MM.1S (cell line): ENCODE results near the gene MOB3B.

Experiments used
- DNase-seq: peaks from one replicate; pipeline ENCODE4 v3.0.0-alpha.2; 2015
- H2AFZ ChIP-seq: fragments of 300-600 bp; sonication (generic); 2 replicates; pipeline ENCODE4 v1.6.0; 2016; ENCODE audit warnings: antibody characterized with exemption, low read length
- H3F3A ChIP-seq: fragments of 300-600 bp; sonication (generic); 2 replicates; pipeline ENCODE4 v1.6.1; 2016; ENCODE audit warnings: mild to moderate bottlenecking, antibody characterized with exemption, low read length, moderate library complexity, mixed read lengths; ENCODE audit not compliant: insufficient read depth
- H3K27ac ChIP-seq: fragments of 300-600 bp; sonication (generic); 2 replicates; pipeline ENCODE4 v1.5.1; 2016; ENCODE audit warnings: mild to moderate bottlenecking, low read length
- H3K27me3 ChIP-seq: fragments of 300-600 bp; sonication (generic); replicated peaks from 2 replicates; pipeline ENCODE4 v1.6.0; 2016; ENCODE audit warnings: low read length; ENCODE audit not compliant: insufficient read depth
- H3K36me3 ChIP-seq: fragments of 300-600 bp; sonication (generic); replicated peaks from 2 replicates; pipeline ENCODE4 v1.6.1; 2016; ENCODE audit warnings: mild to moderate bottlenecking, low read length, mixed read lengths; ENCODE audit not compliant: insufficient read depth
- H3K4me1 ChIP-seq: fragments of 300-600 bp; sonication (generic); 2 replicates; pipeline ENCODE4 v1.6.1; 2016; ENCODE audit warnings: low read length, mixed read lengths
- H3K4me2 ChIP-seq: fragments of 300-600 bp; sonication (generic); 2 replicates; pipeline ENCODE4 v1.6.0; 2016; ENCODE audit warnings: low read depth, low read length
- H3K4me3 ChIP-seq: fragments of 300-600 bp; sonication (generic); 2 replicates; pipeline ENCODE4 v1.5.1; 2016; ENCODE audit warnings: low read length, mixed read lengths
- H3K79me2 ChIP-seq: fragments of 300-600 bp; sonication (generic); 2 replicates; pipeline ENCODE4 v1.6.1; 2016; ENCODE audit warnings: mixed run types, low read length, mixed read lengths
- H3K9ac ChIP-seq: fragments of 300-600 bp; sonication (generic); 2 replicates; pipeline ENCODE4 v1.6.1; 2016; ENCODE audit warnings: low read length, mixed read lengths
- H3K9me2 ChIP-seq: fragments of 300-600 bp; sonication (generic); replicated peaks from 2 replicates; pipeline ENCODE4 v1.6.1; 2016; ENCODE audit warnings: mild to moderate bottlenecking, low read length, mixed read lengths; ENCODE audit not compliant: insufficient read depth
- H3K9me3 ChIP-seq: fragments of 300-600 bp; sonication (generic); replicated peaks from 2 replicates; pipeline ENCODE4 v1.6.1; 2016; ENCODE audit warnings: mild to moderate bottlenecking, low read length, mixed read lengths; ENCODE audit not compliant: insufficient read depth
- H4K20me1 ChIP-seq: fragments of 300-600 bp; sonication (generic); 2 replicates; pipeline ENCODE4 v1.6.1; 2016; ENCODE audit warnings: mild to moderate bottlenecking, low read length, moderate library complexity, mixed read lengths; ENCODE audit not compliant: insufficient read depth
- CTCF ChIP-seq: fragments of 300-600 bp; sonication (generic); IDR thresholded peaks from 2 replicates; pipeline ENCODE4 v1.5.1; 2016; ENCODE audit warnings: antibody characterized with exemption, low read length, mixed read lengths
- EZH2 ChIP-seq: fragments of 300-600 bp; sonication (generic); optimal IDR thresholded peaks from 2 replicates; pipeline ENCODE3; 2017; ENCODE audit warnings: low read depth, mild to moderate bottlenecking, antibody characterized with exemption, low read length, mixed read lengths
- EZH2phosphoT487 ChIP-seq: fragments of 300-600 bp; sonication (generic); IDR thresholded peaks from 2 replicates; pipeline ENCODE4 v1.6.1; 2018; ENCODE audit warnings: antibody characterized with exemption, low read length

Gene MOB3B

DNA sequence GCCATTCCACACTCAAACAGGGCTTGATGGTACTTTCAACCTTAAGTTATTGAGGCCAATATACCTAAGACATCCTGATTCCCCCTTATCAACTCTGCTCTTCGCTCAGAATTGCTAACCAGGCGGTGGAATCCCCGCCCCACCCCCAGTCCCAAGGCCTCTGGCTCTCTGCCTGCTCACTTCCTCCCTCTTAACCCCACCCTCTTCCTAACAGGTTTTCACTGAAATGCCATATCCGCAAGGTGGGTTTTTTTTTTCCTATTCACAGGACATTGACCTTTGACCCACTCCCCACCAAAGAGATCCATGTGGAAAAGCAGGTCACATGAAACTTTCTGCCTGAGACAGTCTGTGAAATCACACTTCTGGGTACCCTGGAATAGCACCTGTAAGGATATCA lies 72.2 kb downstream of the MOB3B start:
- H3K4me3 ChIP-seq: no peak overlapping the region
- H3K27ac ChIP-seq: no peak overlapping the region
- no peaks in the 10 kb centered on the region for H3K27me3 ChIP-seq
- no peaks in the 10 kb centered on the region for H3K9me3 ChIP-seq
- no peaks in the 10 kb centered on the region for H3K9me2 ChIP-seq
- H3F3A ChIP-seq: no peaks in the 10 kb centered on the region
- H3K4me1 ChIP-seq: no peaks in the 10 kb centered on the region
- no peaks in the 10 kb centered on the region for H4K20me1 ChIP-seq
- no peak overlapping the region for H3K4me2 ChIP-seq
- no peaks in the 10 kb centered on the region for H3K79me2 ChIP-seq
- no peaks in the 10 kb centered on the region for H3K36me3 ChIP-seq
- no peak for DNase-seq
- no peak overlapping the region for H3K9ac ChIP-seq
- TF ChIP-seq EZH2 (no peak), EZH2phosphoT487 (no peak), CTCF (no peak)
- H2AFZ ChIP-seq: no peak overlapping the region

DNA sequence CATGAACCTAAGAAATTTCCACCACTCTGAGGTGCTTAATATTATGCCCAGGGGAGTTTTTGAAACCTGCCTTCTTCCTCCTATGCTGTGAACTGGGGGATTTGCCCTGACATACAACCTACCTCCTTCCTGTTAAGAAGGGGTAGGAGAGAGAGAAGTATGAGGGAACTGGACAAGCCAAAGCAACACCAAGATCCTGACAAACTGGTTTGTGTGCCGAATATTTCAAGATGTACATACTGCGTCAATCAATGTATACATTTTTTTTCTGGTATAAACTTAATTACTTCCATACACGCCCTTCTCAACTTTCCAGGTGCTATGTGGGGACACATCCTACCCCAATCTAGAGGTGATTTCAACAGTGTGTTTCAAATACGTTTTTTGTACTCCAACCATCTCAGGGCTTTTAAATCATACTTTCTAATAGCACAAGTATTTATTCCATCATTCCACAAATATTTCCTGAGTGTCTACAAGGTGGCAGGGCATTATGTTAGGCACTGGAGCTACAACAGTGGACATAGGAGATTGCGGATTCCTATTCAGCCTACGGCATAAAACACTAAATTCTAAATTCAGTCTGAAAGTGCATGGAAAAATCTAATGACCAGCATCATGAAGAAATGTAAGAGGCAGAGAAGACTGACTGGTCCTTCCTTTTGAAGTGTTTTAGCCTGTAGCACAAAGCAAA lies 75.6 kb downstream of the MOB3B start:
- no peak overlapping the region for H2AFZ ChIP-seq
- H4K20me1 ChIP-seq: no peaks in the 10 kb centered on the region
- no peak for DNase-seq
- no peaks in the 10 kb centered on the region for H3K27me3 ChIP-seq
- no peak overlapping the region for H3K27ac ChIP-seq
- no peaks in the 10 kb centered on the region for H3K79me2 ChIP-seq
- H3K9me2 ChIP-seq: no peaks in the 10 kb centered on the region
- H3K4me2 ChIP-seq: no peak overlapping the region
- no peaks in the 10 kb centered on the region for H3K36me3 ChIP-seq
- H3K9me3 ChIP-seq: no peaks in the 10 kb centered on the region
- TF ChIP-seq EZH2 (no peak), EZH2phosphoT487 (no peak), CTCF (no peak)
- no peaks in the 10 kb centered on the region for H3K4me1 ChIP-seq
- H3F3A ChIP-seq: 0 out of 2 replicates have a peak, but pooled peaks cover 4% of the 10 kb centered on the region
- H3K4me3 ChIP-seq: no peak overlapping the region
- H3K9ac ChIP-seq: no peak overlapping the region

DNA sequence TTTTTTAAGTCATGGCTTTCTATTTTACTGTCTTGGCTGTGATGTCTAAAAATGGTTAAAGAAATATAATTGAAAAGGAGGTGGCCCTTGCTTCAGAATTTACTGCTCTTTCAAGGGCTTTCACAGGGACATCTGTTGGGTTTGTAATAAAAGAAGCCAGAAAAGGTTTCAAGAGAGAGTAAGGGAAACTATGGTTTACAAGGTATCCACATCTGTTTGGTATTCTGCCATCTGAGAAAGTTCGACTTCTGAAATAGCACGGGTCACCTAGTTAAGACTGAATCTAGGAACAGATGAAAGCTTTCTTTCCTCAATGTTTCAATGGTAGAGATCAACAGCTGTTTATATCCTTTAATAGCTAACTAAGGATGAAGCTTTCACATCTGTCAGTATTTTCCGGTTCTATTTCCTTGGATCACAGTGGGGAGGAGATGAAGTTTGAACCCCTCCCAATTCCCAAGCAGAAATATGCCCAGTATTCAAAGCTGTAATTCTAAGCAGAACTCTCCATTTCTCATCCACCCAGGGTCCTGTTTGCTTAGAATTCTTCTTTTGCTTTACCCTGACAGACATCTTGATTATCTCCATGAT lies 78.3 kb downstream of the MOB3B start:
- TF ChIP-seq EZH2 (no peak), CTCF (no peak), EZH2phosphoT487 (no peak)

More for the DNA sequence above, 78.3 kb downstream of the MOB3B start:
- Histone ChIP-seq H3K4me2 (no peak overlapping the region), H3K4me3 (no peak overlapping the region), H3K9ac (no peak overlapping the region), H3K9me2 (no peaks in the 10 kb centered on the region), H3K27ac (no peak overlapping the region), H4K20me1 (no peaks in the 10 kb centered on the region), H2AFZ (no peak overlapping the region), H3F3A (0 out of 2 replicates have a peak, but pooled peaks cover 4% of the 10 kb centered on the region), H3K79me2 (no peaks in the 10 kb centered on the region), H3K36me3 (no peaks in the 10 kb centered on the region), H3K4me1 (no peaks in the 10 kb centered on the region), H3K9me3 (no peaks in the 10 kb centered on the region), H3K27me3 (no peaks in the 10 kb centered on the region)
- peak; percentile 33 for DNase-seq
